Astrocyte of the spinal cord (primary cell): ENCODE measurements around the gene AADACL3.

Experiments used
- DNase-seq: peaks from one replicate; pipeline ENCODE4 v3.0.0; 2011; ENCODE audit warnings: low read depth, low spot score
- H3K4me3 ChIP-seq: 2 replicates; pipeline ENCODE4 v1.5.1; 2011; ENCODE audit warnings: low read depth, mild to moderate bottlenecking, low read length, moderate library complexity
- in situ Hi-C: cut with HindIII; loops from 2 replicates; pipeline ENCODE4 v1.10.0; 2017; ENCODE audit warnings: low sequenced_read_pairs
- TF ChIP-seq, protein P1 (sequence below): IDR thresholded peaks from 2 replicates; pipeline ENCODE4 v1.5.1; 2012; ENCODE audit warnings: low read depth, mild to moderate bottlenecking, low read length, inconsistent platforms

The AADACL3 gene

DNA sequence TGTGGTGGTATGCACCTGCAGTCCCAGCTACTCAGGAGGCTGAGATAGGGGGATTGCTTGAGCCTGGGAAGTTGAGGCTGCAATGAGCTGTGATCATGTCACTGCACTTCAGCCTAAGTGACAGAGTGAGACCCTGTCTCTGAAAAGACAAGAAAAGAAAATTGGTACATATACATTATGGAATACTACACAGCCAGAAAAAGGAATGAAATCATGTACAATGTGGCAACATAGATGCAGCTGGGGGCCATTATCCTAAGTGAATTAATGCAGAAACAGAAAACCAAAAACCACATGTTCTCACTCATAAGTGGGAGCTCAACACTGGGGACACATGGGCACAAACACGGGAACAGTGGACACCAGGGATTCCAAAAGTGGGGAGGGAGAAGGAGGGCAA lies 23.0 kb downstream of the AADACL3 start:
- in situ Hi-C loops = no loop called here
- H3K4me3 ChIP-seq = no peak overlapping the region
- TF ChIP-seq, protein P1, sequence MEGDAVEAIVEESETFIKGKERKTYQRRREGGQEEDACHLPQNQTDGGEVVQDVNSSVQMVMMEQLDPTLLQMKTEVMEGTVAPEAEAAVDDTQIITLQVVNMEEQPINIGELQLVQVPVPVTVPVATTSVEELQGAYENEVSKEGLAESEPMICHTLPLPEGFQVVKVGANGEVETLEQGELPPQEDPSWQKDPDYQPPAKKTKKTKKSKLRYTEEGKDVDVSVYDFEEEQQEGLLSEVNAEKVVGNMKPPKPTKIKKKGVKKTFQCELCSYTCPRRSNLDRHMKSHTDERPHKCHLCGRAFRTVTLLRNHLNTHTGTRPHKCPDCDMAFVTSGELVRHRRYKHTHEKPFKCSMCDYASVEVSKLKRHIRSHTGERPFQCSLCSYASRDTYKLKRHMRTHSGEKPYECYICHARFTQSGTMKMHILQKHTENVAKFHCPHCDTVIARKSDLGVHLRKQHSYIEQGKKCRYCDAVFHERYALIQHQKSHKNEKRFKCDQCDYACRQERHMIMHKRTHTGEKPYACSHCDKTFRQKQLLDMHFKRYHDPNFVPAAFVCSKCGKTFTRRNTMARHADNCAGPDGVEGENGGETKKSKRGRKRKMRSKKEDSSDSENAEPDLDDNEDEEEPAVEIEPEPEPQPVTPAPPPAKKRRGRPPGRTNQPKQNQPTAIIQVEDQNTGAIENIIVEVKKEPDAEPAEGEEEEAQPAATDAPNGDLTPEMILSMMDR = no peak
- DNase-seq = no peak

DNA sequence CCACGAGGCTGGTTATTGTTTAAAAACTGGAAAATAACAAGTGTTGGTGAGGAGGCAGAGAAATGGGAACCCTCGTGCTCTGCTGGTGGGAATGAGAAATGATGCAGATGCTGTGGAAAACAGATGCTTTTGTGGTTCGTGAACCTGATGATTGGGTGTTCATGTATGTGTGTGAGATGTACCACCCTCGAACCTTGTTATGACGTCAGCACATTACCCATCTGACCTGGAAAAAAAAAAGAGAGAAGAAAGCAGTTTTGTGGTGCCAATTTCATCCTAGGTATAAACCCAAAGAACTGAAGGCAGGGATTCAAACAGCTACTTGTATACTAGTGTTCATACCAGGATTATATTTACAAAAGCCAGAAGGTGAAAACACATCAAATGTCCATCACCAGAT lies 23.7 kb downstream of the AADACL3 start:
- TF ChIP-seq, protein P1 = no peak
- in situ Hi-C loops = no loop called here
- no peak overlapping the region for H3K4me3 ChIP-seq
- DNase-seq = no peak

DNA sequence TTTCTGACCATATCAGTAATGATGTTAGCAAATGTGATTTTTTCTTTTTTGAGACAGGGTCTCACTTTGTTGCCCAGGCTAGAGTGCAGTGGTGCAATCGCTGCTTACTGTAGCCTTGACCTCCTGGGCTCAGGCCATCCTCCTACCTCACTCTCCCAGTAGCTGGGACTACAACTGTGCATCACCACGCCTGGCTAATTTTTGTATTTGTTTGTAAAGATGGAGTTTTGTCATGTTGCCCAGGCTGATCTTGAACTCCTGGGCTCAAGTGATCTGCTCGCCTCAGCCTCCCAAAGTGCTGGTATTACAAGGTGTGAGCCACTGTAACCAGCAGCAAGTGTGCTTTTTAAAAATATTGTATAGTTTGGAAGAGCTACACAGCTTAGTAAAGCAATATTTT lies 26.0 kb downstream of the AADACL3 start:
- no peak overlapping the region for H3K4me3 ChIP-seq
- in situ Hi-C loops = no loop called here
- TF ChIP-seq, protein P1 = no peak
- no peak for DNase-seq

DNA sequence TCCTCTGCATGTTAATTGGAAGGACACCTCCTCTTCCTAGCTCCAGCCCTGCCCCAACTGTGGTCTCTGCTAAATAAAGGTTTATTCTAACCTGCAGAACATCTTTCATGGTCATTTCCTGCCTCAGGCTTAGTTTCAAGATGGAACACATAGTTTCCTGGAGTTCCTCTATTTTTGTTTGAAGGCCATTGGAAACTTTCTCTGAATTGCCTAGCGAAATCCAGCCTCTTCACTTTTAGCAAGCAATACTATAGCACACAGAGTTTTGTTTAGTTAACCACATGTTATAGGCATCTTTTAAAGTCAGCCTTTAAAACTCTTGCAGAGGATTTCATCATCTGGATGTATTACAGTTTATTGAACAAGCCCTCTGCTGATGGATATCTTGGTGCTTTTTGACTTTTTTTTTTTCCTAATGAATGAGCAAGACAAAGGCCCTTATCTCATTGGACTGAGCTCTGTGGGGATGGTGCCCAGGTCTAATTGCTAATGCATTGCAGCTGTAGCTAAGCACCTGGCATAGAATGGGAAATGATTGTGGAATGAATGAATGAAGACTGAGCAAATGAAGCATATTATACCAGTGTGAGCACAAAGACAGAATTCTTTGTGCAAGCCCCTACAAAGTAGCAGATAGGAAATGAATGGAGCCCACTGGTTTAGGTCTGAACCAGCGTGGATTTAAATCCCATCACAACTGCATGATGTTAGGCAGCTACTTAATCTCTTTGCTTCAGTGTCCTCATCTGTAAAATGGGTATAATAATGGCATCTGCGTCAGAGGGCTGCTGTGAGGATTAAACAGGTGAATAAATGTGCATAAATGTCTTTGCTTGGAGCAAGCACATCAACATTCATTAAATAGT lies 29.4 kb downstream of the AADACL3 start:
- DNase-seq = no peak
- no peak overlapping the region for H3K4me3 ChIP-seq
- TF ChIP-seq, protein P1 = no peak
- in situ Hi-C loops = no loop called here

DNA sequence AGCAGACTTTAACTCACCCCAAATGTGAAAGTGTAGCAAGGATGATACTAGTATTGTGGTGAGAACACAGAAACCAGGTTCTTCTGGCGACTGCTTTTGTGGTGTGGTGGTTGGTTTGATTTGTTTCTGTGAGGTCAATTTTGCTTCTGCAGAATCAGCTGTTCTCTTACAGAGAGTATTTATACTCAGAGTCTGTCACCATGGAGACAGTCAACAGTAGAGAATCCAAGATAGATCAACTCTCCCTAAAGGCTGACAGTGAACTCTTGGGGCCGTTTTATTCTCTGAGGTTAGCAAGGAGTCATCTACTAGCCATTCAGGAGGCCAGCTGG lies 30.0 kb downstream of the AADACL3 start, which contains the start of gene CFAP107:
Gene CFAP107, plus strand, starts transcription at position 209 of the 332 bp plus-strand sequence. CDS start 231 bp downstream, outside the sequence.
- no peak for DNase-seq

DNA sequence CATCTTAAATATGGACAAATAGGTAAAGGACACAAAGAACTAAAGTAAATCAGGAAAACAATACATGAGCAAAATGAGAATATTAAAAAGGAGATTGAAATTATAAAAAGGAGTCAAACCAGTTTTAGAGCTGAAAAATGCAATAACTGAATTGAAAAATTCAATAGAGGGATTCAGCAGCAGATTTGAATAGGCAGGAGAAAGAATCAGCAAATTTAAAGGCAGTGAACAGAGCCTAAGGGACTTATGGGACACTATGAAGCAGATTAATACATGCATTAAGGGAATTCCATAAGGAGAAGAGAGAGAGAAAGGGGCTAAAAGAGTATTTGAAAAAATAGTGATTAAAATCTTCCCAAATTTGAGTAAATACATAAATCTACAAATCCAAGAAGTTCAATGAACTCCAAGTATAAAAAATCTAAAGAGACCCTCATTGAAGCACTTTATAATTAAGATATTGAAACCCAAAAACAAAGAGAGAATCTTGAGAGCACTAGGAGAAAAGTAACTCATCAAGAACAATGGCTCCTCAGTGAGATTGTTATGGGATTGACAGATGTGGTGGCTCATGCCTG lies 33.0 kb downstream of the AADACL3 start:
- H3K4me3 ChIP-seq = no peak overlapping the region
- in situ Hi-C loops = no loop called here
- TF ChIP-seq, protein P1 = no peak
- no peak for DNase-seq

More for the DNA sequence above, 30.0 kb downstream of the AADACL3 start, which contains the start of gene CFAP107:
- TF ChIP-seq, protein P1 = no peak
- H3K4me3 ChIP-seq = no peak within 1 kb of the TSS
- in situ Hi-C loops = no loop called here
